ENCODE measurements around the gene GSTM2.

- no peak for TF ChIP-seq CTCF (conservative IDR thresholded peaks at IDR 0.05)
- no peak for TF ChIP-seq EZH2 (IDR thresholded peaks at IDR 0.05; ENCODE audit: low read depth)
Observed at GRCh38 chr1:109664671-109665070, 3.2 kb upstream of the GSTM2 start.
